K562 (cell line): ENCODE data around the gene LINC00305. TPM values are rescaled to one million over a fixed set of nuclear protein-coding genes. Genes with fewer than 3 reads are reported as not detected.

Experiments
- ATAC-seq: fragments of 200-7000 bp; cut with Tn5 transposase; 3 replicates; pipeline ENCODE4 v1.9.1; 2020; ENCODE audit warnings: moderate library complexity
- BruUV-seq: library from RNA; stranded (reverse); fragments of 400-500 nt; replicated peaks from 2 replicates; lab custom pipeline; 2021; lab: Mats Ljungman, UMichigan
- CTCF ChIA-PET: fragments of 300-600 bp; formaldehyde crosslinking; extraction: SDS; loops from one replicate; lab custom pipeline; 2021; ENCODE audit warnings: low intra/inter-chr PET ratio; lab: Yijun Ruan, JAX
- POLR2A ChIA-PET: fragments of 300-600, 350-650 bp; sonication (Branson Sonifier 250); formaldehyde crosslinking; extraction: SDS; loops from one replicate; lab custom pipeline; 2021; ENCODE audit warnings: antibody characterized with exemption, inconsistent platforms; lab: Yijun Ruan, JAX
- DNase-seq, 4 experiments: peaks; one replicate each; pipeline versions ENCODE4 v3.0.0 to v3.0.0-alpha.2; 2011 to 2018; ENCODE audit warnings: low spot score in 3 of 4, mixed read lengths in 3 of 4; ENCODE audit errors: extremely low read depth in 1 of 4
- FAIRE-seq: peaks from 2 replicates; lab custom pipeline; 2011; peaks lifted over from hg19 to GRCh38; lab: Jason Lieb, UNC
- H2AFZ ChIP-seq: 2 replicates; pipeline ENCODE4 v1.6.0; 2011; ENCODE audit warnings: low read depth, low read length, control low read depth, inconsistent platforms
- H3K27ac ChIP-seq: fragments of 200-600 bp; 3 replicates; pipeline ENCODE4 v1.8.0; 2011; ENCODE audit warnings: low read depth, mild to moderate bottlenecking, control low read depth, inconsistent platforms, low read length, moderate library complexity, mixed read lengths; ENCODE audit errors: extremely low read depth
- H3K27me3 ChIP-seq, 2 experiments: fragments of 300-600 bp in 1 of 2; 2 replicates in 1 of 2; 3 replicates in 1 of 2; pipeline versions ENCODE4 v1.6.0 to v1.8.0; 2011; ENCODE audit warnings: inconsistent platforms in 2 of 2, low read length in 2 of 2, mild to moderate bottlenecking in 1 of 2, mixed read lengths in 1 of 2, moderate library complexity in 1 of 2; ENCODE audit not compliant: control insufficient read depth in 2 of 2, insufficient read depth in 2 of 2
- H3K36me3 ChIP-seq: fragments of 300-600 bp; 3 replicates; pipeline ENCODE4 v1.8.0; 2011; ENCODE audit warnings: mild to moderate bottlenecking, low read length, inconsistent platforms; ENCODE audit not compliant: control insufficient read depth, insufficient read depth
- H3K4me1 ChIP-seq, 2 experiments: fragments of 200-600 bp in 1 of 2; replicated peaks in 1 of 2; 2 replicates in 1 of 2; 3 replicates in 1 of 2; pipeline versions ENCODE4 v1.5.1 to v1.8.0; 2011; ENCODE audit warnings: inconsistent platforms in 2 of 2, low read length in 2 of 2, mild to moderate bottlenecking in 1 of 2, mixed read lengths in 1 of 2, moderate library complexity in 1 of 2; ENCODE audit not compliant: control insufficient read depth in 2 of 2, insufficient read depth in 2 of 2
- H3K4me2 ChIP-seq: 2 replicates; pipeline ENCODE4 v1.6.1; 2011; ENCODE audit warnings: low read length, control low read depth, inconsistent platforms, mixed read lengths; ENCODE audit not compliant: insufficient read depth
- H3K4me3 ChIP-seq: fragments of 200-600 bp; sonication (generic), shearing (Covaris generic); 2 replicates; pipeline ENCODE4 v1.5.1; 2016; ENCODE audit warnings: control low read depth, inconsistent platforms
- H3K79me2 ChIP-seq: fragments of 200-600 bp; 3 replicates; pipeline ENCODE4 v1.8.0; 2011; ENCODE audit warnings: low read length, inconsistent platforms; ENCODE audit not compliant: control insufficient read depth, insufficient read depth
- H3K9ac ChIP-seq, 2 experiments: 2 replicates each; pipeline versions ENCODE4 v1.6.0 to v1.6.1; 2011; ENCODE audit warnings: low read depth in 2 of 2, low read length in 2 of 2, control low read depth in 1 of 2, inconsistent platforms in 1 of 2, mild to moderate bottlenecking in 1 of 2, mixed read lengths in 1 of 2; ENCODE audit not compliant: insufficient read depth in 1 of 2
- H3K9me1 ChIP-seq: one replicate; pipeline ENCODE4 v1.6.0; 2011; ENCODE audit warnings: inconsistent platforms, mild to moderate bottlenecking, low read length, moderate library complexity; ENCODE audit not compliant: control insufficient read depth, insufficient read depth
- H3K9me3 ChIP-seq: replicated peaks from 2 replicates; pipeline ENCODE4 v1.5.1; 2011; ENCODE audit warnings: low read depth, low read length, inconsistent platforms; ENCODE audit not compliant: control insufficient read depth, insufficient read depth
- H4K20me1 ChIP-seq: replicated peaks from 2 replicates; pipeline ENCODE4 v1.6.1; 2011; ENCODE audit warnings: low read length, inconsistent platforms, mixed read lengths; ENCODE audit not compliant: control insufficient read depth, insufficient read depth
- BCOR ChIP-seq: fragments of 450-650 bp; IDR thresholded peaks from 2 replicates; pipeline ENCODE4 v1.6.1; 2016
- CBFA2T2 ChIP-seq: fragments of 450-650 bp; conservative IDR thresholded peaks from 2 replicates; pipeline ENCODE4 v1.6.1; 2017; ENCODE audit warnings: mild to moderate bottlenecking
- DACH1 ChIP-seq: fragments of 450-650 bp; IDR thresholded peaks from 2 replicates; pipeline ENCODE4 v1.6.1; 2018; ENCODE audit not compliant: partially characterized antibody
- GMEB1 ChIP-seq: fragments of 250-450 bp; sonication (Bioruptor Pico); IDR thresholded peaks from 2 replicates; pipeline ENCODE4 v1.4.0; 2020; ENCODE audit warnings: mild to moderate bottlenecking
- PCBP1 ChIP-seq: fragments of 200-400 bp; formaldehyde crosslinking; IDR thresholded peaks from 2 replicates; pipeline ENCODE4 v1.6.1; 2018; ENCODE audit warnings: mild to moderate bottlenecking, low read depth, low read length; ENCODE audit not compliant: poor library complexity, severe bottlenecking
- PTTG1 ChIP-seq: fragments of 450-650 bp; IDR thresholded peaks from 2 replicates; pipeline ENCODE4 v1.6.1; 2016; ENCODE audit warnings: low read depth, mild to moderate bottlenecking, missing genetic modification characterization, missing compliant biosample characterization
- RAD21 ChIP-seq, 2 experiments: fragments of 250-450 bp in 1 of 2; fragments of 450-650 bp in 1 of 2; sonication (Bioruptor Pico) in 1 of 2; formaldehyde crosslinking in 1 of 2; IDR thresholded peaks in 1 of 2; conservative IDR thresholded peaks in 1 of 2; 2 replicates each; pipeline versions ENCODE4 v1.4.0 to v1.8.0; 2020 to 2022; ENCODE audit warnings: mild to moderate bottlenecking in 2 of 2, moderate library complexity in 1 of 2
- RBBP5 ChIP-seq: fragments of 200-600 bp; sonication (generic); IDR thresholded peaks from 2 replicates; pipeline ENCODE4 v1.6.1; 2012; ENCODE audit warnings: borderline replicate concordance, mild to moderate bottlenecking, low read length, control low read depth, inconsistent platforms; ENCODE audit not compliant: insufficient read depth, poor library complexity, severe bottlenecking
- SIN3A ChIP-seq, 2 experiments: fragments of 150-350 bp in 1 of 2; IDR thresholded peaks; 2 replicates each; pipeline ENCODE4 v1.6.1; 2011 to 2016; ENCODE audit warnings: borderline replicate concordance in 2 of 2, low read depth in 2 of 2, low read length in 2 of 2, mild to moderate bottlenecking in 2 of 2, moderate library complexity in 2 of 2; ENCODE audit not compliant: control insufficient read depth in 1 of 2
- SMAD2 ChIP-seq: fragments of 150-350 bp; IDR thresholded peaks from 2 replicates; pipeline ENCODE4 v1.6.1; 2014; ENCODE audit warnings: low read depth, mild to moderate bottlenecking, low read length
- SRSF9 ChIP-seq: fragments of 200-400 bp; formaldehyde crosslinking; IDR thresholded peaks from 2 replicates; pipeline ENCODE4 v1.6.1; 2017; ENCODE audit warnings: low read depth, low read length, borderline replicate concordance
- ZNF347 ChIP-seq: fragments of 450-650 bp; formaldehyde crosslinking; IDR thresholded peaks from 2 replicates; pipeline ENCODE4 v1.4.0; 2020; ENCODE audit warnings: low read depth, mild to moderate bottlenecking, moderate library complexity
- ZNF511 ChIP-seq: sonication (generic); formaldehyde crosslinking; IDR thresholded peaks from 2 replicates; pipeline ENCODE4 v1.8.0; 2022; ENCODE audit warnings: mild to moderate bottlenecking, missing genetic modification reagents
- ZNF785 ChIP-seq: fragments of 250-450 bp; sonication (Bioruptor Pico); IDR thresholded peaks from 2 replicates; pipeline ENCODE4 v1.4.0; 2020; ENCODE audit warnings: mild to moderate bottlenecking
- in situ Hi-C: fragments of 300-500 bp; cut with MboI; formaldehyde crosslinking; loops from 4 replicates; pipeline ENCODE4 v1.15.0; 2018; ENCODE audit warnings: inconsistent platforms, mixed read lengths
- intact Hi-C: fragments of 100-400 bp; cut with micrococcal nuclease; formaldehyde crosslinking; loops from 2 replicates; pipeline ENCODE4 v1.14.2; 2022
- polyA plus RNA-seq, 8 experiments: library from polyadenylated mRNA; depleted of rRNA in 4 of 8; stranded (reverse) in 5 of 8; unstranded in 3 of 8; fragments of >200 nt; fragmentation: Nextera tagmentation in 2 of 8; fragmentation: Illumina TruSeq in 1 of 8; extraction: Ambion mirVana in 2 of 8; extraction: Trizol in 1 of 8; gene quantifications; 2 replicates each; pipeline versions ENCODE4 v1.2.1 to v1.2.3, GENCODE V29; 2011 to 2014; ENCODE audit warnings: inconsistent platforms in 1 of 8, missing spikeins in 1 of 8
- total RNA-seq, 7 experiments: library from RNA; depleted of rRNA in 6 of 7; stranded (reverse); fragments of >200 nt in 6 of 7; fragmentation: Illumina TruSeq in 2 of 7; extraction: Trizol in 2 of 7; gene quantifications; 2 replicates each; pipeline versions ENCODE4 v1.2.1 to v1.2.3, GENCODE V29; 2011 to 2021; ENCODE audit warnings: low replicate concordance in 1 of 7
- TF ChIP-seq, protein P1 (sequence below): fragments of 450-650 bp; formaldehyde crosslinking; IDR thresholded peaks from 2 replicates; pipeline ENCODE4 v1.4.0; 2020; ENCODE audit warnings: mild to moderate bottlenecking, mixed read lengths
- TF ChIP-seq, protein P2 (sequence below), 2 experiments: fragments of 450-650 bp in 1 of 2; sonication (generic) in 1 of 2; formaldehyde crosslinking; conservative IDR thresholded peaks; 2 replicates each; pipeline versions ENCODE4 v1.4.0 to v1.8.1; 2020 to 2022; ENCODE audit warnings: mild to moderate bottlenecking in 1 of 2, missing genetic modification reagents in 1 of 2

Gene LINC00305
- total and polyA plus RNA-seq, 9 of the 15 experiments (the other 6 are each of a cell fraction or from before 2014, with no cell fraction given), result not detected

DNA sequence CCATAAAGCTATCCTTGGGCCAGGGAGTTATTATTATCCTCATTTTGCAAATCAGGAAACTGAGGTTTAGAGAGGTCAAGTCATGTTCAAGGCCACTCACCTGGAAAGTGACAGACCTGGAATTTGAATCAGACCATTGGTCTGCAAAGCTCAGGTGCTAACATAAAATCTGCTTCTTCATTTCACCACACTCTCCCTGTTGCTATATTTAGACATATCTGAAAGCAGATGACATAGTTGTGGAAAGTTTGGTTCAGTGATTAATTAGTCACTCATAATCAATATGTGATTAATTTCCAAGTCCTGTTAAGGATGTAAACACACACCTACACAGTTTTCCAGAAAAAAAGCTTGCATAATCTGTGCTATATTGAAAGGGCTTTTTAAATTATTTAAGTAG is 57.4 kb downstream of the LINC00305 start:
- Histone ChIP-seq H3K27me3 (no peaks in the 10 kb centered on the region), H3K36me3 (no peaks in the 10 kb centered on the region), H3K4me2 (no peak overlapping the region), H3K4me1 (no peaks in the 10 kb centered on the region), H3K79me2 (no peaks in the 10 kb centered on the region), H3K9me1 (no peaks in the 10 kb centered on the region), H3K9ac (no peak overlapping the region), H3K4me3 (no peak overlapping the region), H3K27ac (no peak overlapping the region), H2AFZ (no peak overlapping the region), H3K9me3 (no peaks in the 10 kb centered on the region), H4K20me1 (no peaks in the 10 kb centered on the region)
- POLR2A ChIA-PET, result no interaction called here
- ATAC-seq (no peak), DNase-seq (no peak), FAIRE-seq (no peak)
- intact Hi-C loops (no loop called here), in situ Hi-C loops (no loop called here)
- BruUV-seq, result no TSS peak
- CTCF ChIA-PET, result no interaction called here
- no peak for TF ChIP-seq GMEB1 (CRISPR knock-in tag)
- no peak for TF ChIP-seq BCOR
- no peak for TF ChIP-seq RAD21 (CRISPR knock-in tag; conservative IDR thresholded peaks at IDR 0.05 in 1 of 2, IDR thresholded peaks at IDR 0.05 in 1 of 2)
- TF ChIP-seq CBFA2T2, result no peak
- no peak for TF ChIP-seq DACH1
- TF ChIP-seq, protein P1, sequence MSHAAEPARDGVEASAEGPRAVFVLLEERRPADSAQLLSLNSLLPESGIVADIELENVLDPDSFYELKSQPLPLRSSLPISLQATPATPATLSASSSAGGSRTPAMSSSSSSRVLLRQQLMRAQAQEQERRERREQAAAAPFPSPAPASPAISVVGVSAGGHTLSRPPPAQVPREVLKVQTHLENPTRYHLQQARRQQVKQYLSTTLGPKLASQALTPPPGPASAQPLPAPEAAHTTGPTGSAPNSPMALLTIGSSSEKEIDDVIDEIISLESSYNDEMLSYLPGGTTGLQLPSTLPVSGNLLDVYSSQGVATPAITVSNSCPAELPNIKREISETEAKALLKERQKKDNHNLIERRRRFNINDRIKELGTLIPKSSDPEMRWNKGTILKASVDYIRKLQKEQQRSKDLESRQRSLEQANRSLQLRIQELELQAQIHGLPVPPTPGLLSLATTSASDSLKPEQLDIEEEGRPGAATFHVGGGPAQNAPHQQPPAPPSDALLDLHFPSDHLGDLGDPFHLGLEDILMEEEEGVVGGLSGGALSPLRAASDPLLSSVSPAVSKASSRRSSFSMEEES (CRISPR knock-in tag), result no peak
- TF ChIP-seq ZNF785 (CRISPR knock-in tag), result no peak
- no peak for TF ChIP-seq PTTG1 (tag)
- TF ChIP-seq SMAD2, result no peak
- TF ChIP-seq SIN3A (IDR thresholded peaks at IDR 0.05; ENCODE audit: borderline replicate concordance in 2 of 2, control insufficient read depth in 1 of 2, low read depth in 2 of 2, low read length in 2 of 2), result no peak
- no peak for TF ChIP-seq PCBP1
- TF ChIP-seq, protein P2, sequence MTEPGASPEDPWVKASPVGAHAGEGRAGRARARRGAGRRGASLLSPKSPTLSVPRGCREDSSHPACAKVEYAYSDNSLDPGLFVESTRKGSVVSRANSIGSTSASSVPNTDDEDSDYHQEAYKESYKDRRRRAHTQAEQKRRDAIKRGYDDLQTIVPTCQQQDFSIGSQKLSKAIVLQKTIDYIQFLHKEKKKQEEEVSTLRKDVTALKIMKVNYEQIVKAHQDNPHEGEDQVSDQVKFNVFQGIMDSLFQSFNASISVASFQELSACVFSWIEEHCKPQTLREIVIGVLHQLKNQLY (CRISPR knock-in tag; conservative IDR thresholded peaks at IDR 0.05), result no peak
- TF ChIP-seq RBBP5, result no peak
- TF ChIP-seq ZNF511 (CRISPR knock-in tag), result no peak
- TF ChIP-seq SRSF9, result no peak
- no peak for TF ChIP-seq ZNF347 (CRISPR knock-in tag)
